Small intestine (tissue), 7 donors: ENCODE measurements around the gene MAPK13. TPM values are rescaled to one million over a fixed set of nuclear protein-coding genes. Genes with fewer than 3 reads are reported as not detected.

Experiments
- DNase-seq, 2 donors: peaks; one replicate each; pipeline versions ENCODE4 v3.0.0 to v3.0.0-alpha.2; 2013
- FAIRE-seq: peaks from 2 replicates; lab custom pipeline; 2012; peaks lifted over from hg19 to GRCh38; lab: Jason Lieb, UNC
- H3K27ac ChIP-seq, 3 donors: one replicate each; pipeline ENCODE4 v1.5.1; 2013; ENCODE audit warnings: low read length in 2 of 3, mild to moderate bottlenecking in 2 of 3, control low read depth in 1 of 3, inconsistent platforms in 1 of 3, low read depth in 1 of 3, moderate library complexity in 1 of 3
- H3K27me3 ChIP-seq, 3 donors: one replicate each; pipeline ENCODE4 v1.6.1; 2013; ENCODE audit warnings: low read length in 3 of 3, inconsistent platforms in 1 of 3; ENCODE audit not compliant: control insufficient read depth in 3 of 3, insufficient read depth in 3 of 3
- H3K36me3 ChIP-seq, 3 donors: one replicate each; pipeline ENCODE4 v1.6.1; 2013; ENCODE audit warnings: low read length in 3 of 3, inconsistent platforms in 1 of 3, low read depth in 1 of 3, mild to moderate bottlenecking in 1 of 3, moderate library complexity in 1 of 3; ENCODE audit not compliant: control insufficient read depth in 3 of 3, insufficient read depth in 2 of 3
- H3K4me1 ChIP-seq, 3 donors: one replicate each; pipeline ENCODE4 v1.6.1; 2013; ENCODE audit warnings: low read length in 2 of 3, inconsistent platforms in 1 of 3, low read depth in 1 of 3, mild to moderate bottlenecking in 1 of 3, moderate library complexity in 1 of 3; ENCODE audit not compliant: control insufficient read depth in 3 of 3, insufficient read depth in 2 of 3
- H3K4me3 ChIP-seq, 3 donors: one replicate each; pipeline ENCODE4 v1.5.1; 2013; ENCODE audit warnings: low read length in 3 of 3, control low read depth in 1 of 3, inconsistent platforms in 1 of 3, low read depth in 1 of 3, mild to moderate bottlenecking in 1 of 3, moderate library complexity in 1 of 3
- H3K9me3 ChIP-seq, 2 donors: one replicate each; pipeline ENCODE4 v1.6.1; 2013; ENCODE audit warnings: low read depth in 1 of 2, low read length in 1 of 2; ENCODE audit not compliant: control insufficient read depth in 2 of 2, insufficient read depth in 1 of 2
- WGBS, 3 donors: extraction: QIAGEN DNeasy Blood & Tissue Kit; methylation state at CpG; one replicate each; pipeline ENCODE4 v1.1.7; 2013; 5-methylcytosine and 5-hydroxymethylcytosine counted together
- polyA plus RNA-seq, 4 donors: library from polyadenylated mRNA; stranded (reverse) in 3 of 4; unstranded in 1 of 4; fragments of 200-250 nt in 3 of 4; fragments of 120-200 nt in 1 of 4; gene quantifications; one replicate each; pipeline versions ENCODE4 v1.2.1 to v1.2.3, GENCODE V29; 2013
- donor health status: healthy with polysubstance abuse.
- donor health status: control.
- donor health status: control.
- donor health status: Bipolar disorder and iron deficiency.
- donor health status: healthy.

Gene MAPK13
- polyA plus RNA-seq, 4 donors, result 86.7 to 161 (median 102) TPM

- H3K27me3 ChIP-seq, result no peaks in the 10 kb centered on the region
- FAIRE-seq (no peak), DNase-seq (no peak)
- H3K9me3 ChIP-seq, result peaks cover 0 to 21% of the 10 kb centered on the region in 2 donors
- H3K36me3 ChIP-seq, result no peaks in the 10 kb centered on the region
- H3K4me3 ChIP-seq, result no peak overlapping the region
- H3K27ac ChIP-seq, result no peak overlapping the region
- no peaks in the 10 kb centered on the region for H3K4me1 ChIP-seq
Observed at GRCh38 chr6:36178544-36178943, 48.2 kb downstream of the MAPK13 start.

DNA sequence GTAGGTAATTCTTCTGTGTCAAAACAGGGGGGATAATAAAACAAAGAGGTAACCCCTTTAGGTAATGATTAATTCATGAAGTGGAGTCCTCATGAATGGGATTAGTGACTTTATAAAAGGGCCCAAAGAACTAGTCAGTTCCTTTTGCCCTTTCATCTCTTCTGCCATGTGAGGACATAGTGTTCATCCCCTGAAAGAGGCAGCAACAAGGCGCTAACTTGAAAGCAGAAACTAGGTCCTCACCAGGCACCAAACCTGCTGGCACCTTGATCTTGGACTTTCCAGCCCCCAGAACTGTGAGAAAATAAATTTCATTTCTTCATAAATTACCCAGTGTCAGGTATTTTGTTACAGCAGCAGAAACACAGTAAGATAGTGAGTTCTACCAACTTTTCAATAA, 49.8 kb downstream of the MAPK13 start:
- FAIRE-seq (no peak), DNase-seq (no peak)
- Histone ChIP-seq H3K4me1 (no peaks in the 10 kb centered on the region), H3K36me3 (no peaks in the 10 kb centered on the region), H3K9me3 (peaks cover 0 to 21% of the 10 kb centered on the region in 2 donors), H3K27ac (no peak overlapping the region), H3K27me3 (no peaks in the 10 kb centered on the region), H3K4me3 (no peak overlapping the region)
- 94 to 100% (median 100%) methylated on average over 1 of the region's 1 CpG for WGBS, 3 donors

- no peaks in the 10 kb centered on the region for H3K27me3 ChIP-seq
- H3K4me3 ChIP-seq, result no peak overlapping the region
- H3K27ac ChIP-seq, result no peak overlapping the region
- no peaks in the 10 kb centered on the region for H3K4me1 ChIP-seq
- H3K36me3 ChIP-seq, result no peaks in the 10 kb centered on the region
- H3K9me3 ChIP-seq, result peaks cover 0 to 6% of the 10 kb centered on the region in 2 donors
- DNase-seq, result no peak
- FAIRE-seq, result no peak
Observed at GRCh38 chr6:36184311-36184710, 54.0 kb downstream of the MAPK13 start.

GRCh38 chr6:36186199-36186598, 55.9 kb downstream of the MAPK13 start:
- Histone ChIP-seq H3K4me1 (no peaks in the 10 kb centered on the region), H3K4me3 (no peak overlapping the region), H3K36me3 (no peaks in the 10 kb centered on the region), H3K27ac (no peak overlapping the region), H3K9me3 (peaks cover 0 to 4% of the 10 kb centered on the region in 2 donors), H3K27me3 (no peaks in the 10 kb centered on the region)
- FAIRE-seq (no peak), DNase-seq (no peak)
- WGBS, 3 donors, result 86 to 97% (median 88%) methylated on average over 2 of the region's 2 CpGs

GRCh38 chr6:36187446-36187845, 57.1 kb downstream of the MAPK13 start:
- Histone ChIP-seq H3K27me3 (no peaks in the 10 kb centered on the region), H3K27ac (no peak overlapping the region), H3K36me3 (peaks cover 0 to 2% (median 0%) of the 10 kb centered on the region in 3 donors), H3K9me3 (peaks cover 0 to under 1% of the 10 kb centered on the region in 2 donors), H3K4me3 (no peak overlapping the region), H3K4me1 (no peaks in the 10 kb centered on the region)
- FAIRE-seq, result no peak
- WGBS, 3 donors, result 89 to 92% (median 90%) methylated on average over 2 of the region's 2 CpGs
- DNase-seq, result no peak

Other genes with a start within 250 kb of the MAPK13 start
- gene SRPK1, start 209.4 kb upstream of the MAPK13 start, polyA plus RNA-seq, result 10 to 100 TPM; 14.9 to 48.0 (median 30.6) TPM
- gene SLC26A8, start 105.9 kb upstream of the MAPK13 start, polyA plus RNA-seq, result under 1 TPM in 2 of 4 donors, not detected in 2; 0.15 to 0.16 TPM
- 10 to 100 TPM; 22.4 to 72.3 (median 32.2) TPM for gene MAPK14, start 102.7 kb upstream of the MAPK13 start, polyA plus RNA-seq
- 10 to 100 TPM; 12.7 to 59.0 (median 19.6) TPM for gene BRPF3, start 66.2 kb downstream of the MAPK13 start, polyA plus RNA-seq
- 1 to 10 TPM in 3 of 4 donors, under 1 TPM in 1; 0.55 to 2.7 (median 1.9) TPM for gene PNPLA1, start 139.5 kb downstream of the MAPK13 start, polyA plus RNA-seq
- gene BNIP5, start 206.4 kb downstream of the MAPK13 start, polyA plus RNA-seq, result 10 to 100 TPM in 2 of 4 donors, 1 to 10 TPM in 2; 2.6 to 26.7 (median 13.2) TPM